K562 treated with DMSO at 1 percent for 12 hours (cell line): ENCODE results near the gene FAM24B. TPM values are rescaled to one million over a fixed set of nuclear protein-coding genes. Genes with fewer than 3 reads are reported as not detected.

ENCODE experiments used
- total RNA-seq: library from RNA; unstranded; fragments of 300-600 nt; gene quantifications from 2 replicates; pipeline ENCODE4 v1.2.3, GENCODE V29; 2022; ENCODE audit not compliant: insufficient read depth

FAM24B gene, protein sequence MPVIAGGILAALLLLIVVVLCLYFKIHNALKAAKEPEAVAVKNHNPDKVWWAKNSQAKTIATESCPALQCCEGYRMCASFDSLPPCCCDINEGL
- total RNA-seq = 8.0 and 11.3 TPM in 2 replicates

DNA sequence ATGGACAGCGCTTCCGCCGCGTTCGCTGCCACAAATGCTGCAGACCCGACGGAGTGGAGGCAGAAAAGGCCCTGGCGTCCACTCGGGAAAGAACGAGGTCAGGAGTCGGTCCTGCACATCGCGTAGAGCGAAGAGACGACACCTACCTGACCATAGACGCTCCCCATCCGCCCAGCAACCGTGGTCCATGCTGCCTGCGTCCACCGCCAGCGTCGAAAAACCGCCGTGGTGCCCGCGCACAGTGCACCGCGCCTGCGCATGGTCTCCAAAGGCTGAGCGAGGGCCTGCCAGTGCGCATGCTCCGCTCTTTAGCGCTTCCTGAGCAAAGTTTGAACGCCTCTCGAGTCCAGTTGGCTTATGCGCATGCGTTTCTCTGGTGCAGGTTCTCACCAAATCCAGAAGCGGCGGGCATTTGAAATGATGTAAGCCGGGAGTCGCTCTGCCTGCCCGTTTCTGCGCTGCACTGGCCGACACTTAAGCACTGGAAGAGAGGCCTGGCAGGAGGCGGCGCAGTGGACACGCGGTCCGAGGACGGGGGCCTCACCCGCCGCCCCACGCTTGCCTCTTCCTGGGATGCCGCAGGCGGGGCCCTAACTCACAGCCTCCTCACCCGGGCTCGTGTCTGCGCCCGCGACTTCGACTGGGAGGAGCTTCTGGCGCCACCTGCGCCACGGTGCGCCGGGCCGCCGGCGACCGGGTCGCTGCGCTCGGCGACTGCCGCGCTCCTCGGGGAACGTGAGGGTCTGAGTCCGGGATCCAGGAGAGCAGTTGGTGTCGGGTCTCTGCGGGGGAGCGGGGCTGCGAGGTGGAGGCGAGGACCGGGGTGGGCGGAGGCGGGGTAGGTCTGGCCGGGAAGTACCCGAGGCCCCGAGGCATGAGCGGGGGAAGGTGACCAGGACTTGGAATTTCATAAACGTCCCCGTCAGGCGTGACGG lies at the start of gene FAM24B:
Gene FAM24B, minus strand, starts transcription at position 243 of the 935 bp plus-strand sequence. CDS start 29,066 bp downstream, outside the sequence.

GRCh38 chr10:122910310-122910709 lies 30.9 kb upstream of the FAM24B start, which contains the start of gene FAM24A:
TSS of gene FAM24A (plus strand) at chr10:122910610. CDS start at chr10:122911635, 1,025 bp downstream.

DNA sequence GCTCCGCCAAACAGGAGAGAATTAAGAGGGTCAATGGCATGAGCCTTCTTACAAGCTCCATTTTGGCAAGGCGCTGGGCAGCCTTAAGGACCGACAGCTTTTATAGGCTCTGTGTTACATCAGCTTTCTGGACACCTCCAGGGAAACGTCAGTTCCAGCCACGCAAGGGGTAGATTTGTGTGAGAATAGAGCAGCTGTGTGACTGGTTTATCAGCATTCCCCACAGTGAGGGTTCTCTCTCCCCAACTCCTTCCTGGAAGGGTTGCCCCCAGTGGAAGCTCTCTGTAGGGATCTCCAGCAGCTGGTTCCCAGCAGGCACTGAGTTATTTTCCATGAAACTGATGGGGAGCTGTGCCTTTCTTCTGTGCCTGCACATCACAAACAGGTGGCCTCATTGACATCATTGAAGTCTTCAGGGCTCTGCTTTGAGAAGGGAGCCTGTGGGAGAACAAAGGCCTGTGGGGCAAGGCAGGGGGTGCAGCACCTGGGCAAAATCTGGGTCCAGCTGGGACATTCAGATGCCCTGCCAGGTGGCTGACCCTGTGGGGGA lies 33.5 kb downstream of the FAM24B start, which contains the start of gene CUZD1:
Gene CUZD1, minus strand, starts transcription at position 75 of the 550 bp plus-strand sequence. Its CDS starts 14 bp downstream, at position 61.

Other genes starting within 250 kb of the FAM24B start
- gene C10orf120, start 179.7 kb downstream of the FAM24B start, total RNA-seq = not detected in 2 replicates
- 1.0 TPM in 1 of 2 replicates, not detected in the other for gene CUZD1, start 33.7 kb downstream of the FAM24B start, total RNA-seq
- not detected in 2 replicates for gene FAM24A, start 31.0 kb upstream of the FAM24B start, total RNA-seq
- gene C10orf88, start 74.6 kb upstream of the FAM24B start, total RNA-seq = 2.2 and 5.1 TPM in 2 replicates
- gene PSTK, start 100.8 kb upstream of the FAM24B start, total RNA-seq = 8.7 and 9.7 TPM in 2 replicates
- 1.5 and 7.7 TPM in 2 replicates for gene IKZF5, start 129.2 kb upstream of the FAM24B start, total RNA-seq
- gene ACADSB, start 129.4 kb upstream of the FAM24B start, total RNA-seq = 0.92 and 4.5 TPM in 2 replicates